Measurements from ENCODE around the gene SGO2. TPM values are rescaled to one million over a fixed set of nuclear protein-coding genes. Genes with fewer than 3 reads are reported as not detected.

The SGO2 gene
- total and polyA plus RNA-seq, 2 donors (not counting 3 experiments of a cell fraction or from before 2014, with no cell fraction given) = 1.7 to 20.5 TPM

DNA sequence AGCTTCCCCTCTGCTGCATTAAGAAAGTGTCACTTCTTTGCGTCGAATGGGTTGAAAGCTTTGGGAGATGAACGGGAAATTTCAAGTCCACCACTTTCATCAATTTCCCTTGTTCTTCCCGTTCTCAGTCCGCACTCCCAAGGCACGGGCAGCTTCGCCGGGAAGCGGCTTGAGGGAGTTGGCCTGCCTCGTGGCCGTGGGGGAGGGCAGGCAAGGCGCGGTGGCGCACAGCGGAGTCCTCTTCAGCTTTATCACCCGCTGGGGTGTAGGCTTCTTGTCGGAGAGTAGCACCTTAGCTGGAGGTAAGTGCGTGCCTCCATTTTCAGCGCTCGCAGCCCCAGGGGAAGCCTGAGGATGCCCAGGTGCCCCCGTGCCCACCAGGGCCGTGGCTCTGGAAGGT, 36.0 kb upstream of the SGO2 start:
- intact Hi-C loops (cut with micrococcal nuclease) = no loop called here
- no peaks in the 10 kb centered on the region for H3K9me1 ChIP-seq (replicated peaks; ENCODE audit: control insufficient read depth, extremely low read depth, insufficient read depth, low read length)
- ChIA-PET CTCF (no interaction called here), POLR2A (no interaction called here)
- no peak overlapping the region for H3K4me2 ChIP-seq (ENCODE audit: insufficient read depth, low read length)
- H3K4me3 ChIP-seq (replicated peaks in 1 of 3; ENCODE audit: insufficient read depth in 1 of 3, low read depth in 1 of 3, low read length in 3 of 3) = no peak overlapping the region
- BruUV-seq (replicated peaks) = no TSS peak
- DNase-seq (ENCODE audit: low read depth, low spot score) = no peak
- H3K9ac ChIP-seq (replicated peaks; ENCODE audit: extremely low read depth, insufficient read depth, low read length) = no peak overlapping the region
- H4K20me1 ChIP-seq (replicated peaks; ENCODE audit: control insufficient read depth, extremely low read depth, insufficient read depth, low read length) = no peaks in the 10 kb centered on the region
- H3K27me3 ChIP-seq (ENCODE audit: control insufficient read depth in 2 of 2, insufficient read depth in 2 of 2, low read length in 2 of 2) = no peaks in the 10 kb centered on the region
- TF ChIP-seq MYC (IDR thresholded peaks at IDR 0.05; ENCODE audit: low read depth, low read length) (no peak), JUN (IDR thresholded peaks at IDR 0.05; ENCODE audit: borderline replicate concordance, insufficient read depth, insufficient read length, low read depth) (no peak)
- H3K4me1 ChIP-seq (ENCODE audit: control insufficient read depth, extremely low read depth, insufficient read depth, low read length) = no peaks in the 10 kb centered on the region
- dilution Hi-C loops (cut with MboI; ENCODE audit: extremely low pct_ligation_motif_present, low sequenced_read_pairs) = no loop called here
- no peaks in the 10 kb centered on the region for H3K9me3 ChIP-seq (replicated peaks; ENCODE audit: control insufficient read depth, insufficient read depth, low read length)
- no peaks in the 10 kb centered on the region for H3K79me2 ChIP-seq (ENCODE audit: control insufficient read depth, insufficient read depth, low read length)
- no peak overlapping the region for H2AFZ ChIP-seq (ENCODE audit: low read depth, low read length)
- FAIRE-seq = no peak
- H3K36me3 ChIP-seq (ENCODE audit: control insufficient read depth in 2 of 2, extremely low read depth in 1 of 2, insufficient read depth in 2 of 2, low read length in 2 of 2) = peaks cover 0 to 2% of the 10 kb centered on the region in 2 experiments
- H3K27ac ChIP-seq (ENCODE audit: insufficient read depth, low read depth, low read length) = no peak overlapping the region

DNA sequence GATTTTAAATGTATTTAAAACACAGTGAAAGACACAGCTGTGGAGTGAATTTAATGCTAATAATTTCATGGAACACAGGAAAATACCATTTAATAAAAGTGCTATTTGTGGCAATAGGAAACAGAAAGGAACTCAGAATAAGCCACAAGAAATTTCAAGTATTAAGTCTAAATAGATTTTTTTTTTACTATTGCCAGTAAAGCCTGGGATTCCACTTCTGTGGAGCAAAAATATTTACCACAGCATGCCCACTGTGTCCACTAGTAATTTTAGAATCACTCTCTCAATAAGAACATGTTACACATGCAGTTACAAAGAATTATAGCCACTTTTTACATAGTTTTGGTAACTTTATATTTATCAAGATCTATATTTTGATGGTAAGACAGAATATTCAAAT, 33.4 kb upstream of the SGO2 start:
- CTCF ChIA-PET = interaction anchor here (1.0 to 1.9 kb wide), 5 partner anchors 9 to 519 kb away, joined by 3 to 10 read pairs (median 4); partner anchors contain the start of gene KCTD18
- POLR2A ChIA-PET = no interaction called here

More for the DNA sequence above, 33.4 kb upstream of the SGO2 start:
- DNase-seq (ENCODE audit: low read depth, low spot score) = no peak
- H3K27me3 ChIP-seq (ENCODE audit: control insufficient read depth in 2 of 2, insufficient read depth in 2 of 2, low read length in 2 of 2) = no peaks in the 10 kb centered on the region
- TF ChIP-seq FOS (IDR thresholded peaks at IDR 0.05; ENCODE audit: borderline replicate concordance, insufficient read depth, low read length) (no peak), POLR2A (IDR thresholded peaks at IDR 0.05; ENCODE audit: low read depth, low read length) (no peak), GATA2 (IDR thresholded peaks at IDR 0.05; ENCODE audit: insufficient read depth, insufficient read length, low read depth, low read length) (no peak), POLR2AphosphoS5 (IDR thresholded peaks at IDR 0.05; ENCODE audit: insufficient read depth, low read depth, low read length) (no peak), EZH2 (IDR thresholded peaks at IDR 0.05; ENCODE audit: borderline replicate concordance, low read depth, low read length, severe bottlenecking) (no peak)
- TF ChIP-seq, protein P1, sequence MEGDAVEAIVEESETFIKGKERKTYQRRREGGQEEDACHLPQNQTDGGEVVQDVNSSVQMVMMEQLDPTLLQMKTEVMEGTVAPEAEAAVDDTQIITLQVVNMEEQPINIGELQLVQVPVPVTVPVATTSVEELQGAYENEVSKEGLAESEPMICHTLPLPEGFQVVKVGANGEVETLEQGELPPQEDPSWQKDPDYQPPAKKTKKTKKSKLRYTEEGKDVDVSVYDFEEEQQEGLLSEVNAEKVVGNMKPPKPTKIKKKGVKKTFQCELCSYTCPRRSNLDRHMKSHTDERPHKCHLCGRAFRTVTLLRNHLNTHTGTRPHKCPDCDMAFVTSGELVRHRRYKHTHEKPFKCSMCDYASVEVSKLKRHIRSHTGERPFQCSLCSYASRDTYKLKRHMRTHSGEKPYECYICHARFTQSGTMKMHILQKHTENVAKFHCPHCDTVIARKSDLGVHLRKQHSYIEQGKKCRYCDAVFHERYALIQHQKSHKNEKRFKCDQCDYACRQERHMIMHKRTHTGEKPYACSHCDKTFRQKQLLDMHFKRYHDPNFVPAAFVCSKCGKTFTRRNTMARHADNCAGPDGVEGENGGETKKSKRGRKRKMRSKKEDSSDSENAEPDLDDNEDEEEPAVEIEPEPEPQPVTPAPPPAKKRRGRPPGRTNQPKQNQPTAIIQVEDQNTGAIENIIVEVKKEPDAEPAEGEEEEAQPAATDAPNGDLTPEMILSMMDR (IDR thresholded peaks at IDR 0.05; ENCODE audit: extremely low read depth in 1 of 2, insufficient read depth in 1 of 2, low read depth in 1 of 2, low read length in 2 of 2) = no peak
- TF ChIP-seq, protein P2, sequence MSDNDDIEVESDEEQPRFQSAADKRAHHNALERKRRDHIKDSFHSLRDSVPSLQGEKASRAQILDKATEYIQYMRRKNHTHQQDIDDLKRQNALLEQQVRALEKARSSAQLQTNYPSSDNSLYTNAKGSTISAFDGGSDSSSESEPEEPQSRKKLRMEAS (IDR thresholded peaks at IDR 0.05; ENCODE audit: insufficient read depth, insufficient read length) = no peak
- H2AFZ ChIP-seq (ENCODE audit: low read depth, low read length) = no peak overlapping the region
- H3K27ac ChIP-seq (ENCODE audit: insufficient read depth, low read depth, low read length) = no peak overlapping the region
- no peaks in the 10 kb centered on the region for H3K9me3 ChIP-seq (replicated peaks; ENCODE audit: control insufficient read depth, insufficient read depth, low read length)
- no peaks in the 10 kb centered on the region for H3K4me1 ChIP-seq (ENCODE audit: control insufficient read depth, extremely low read depth, insufficient read depth, low read length)
- H3K4me3 ChIP-seq (replicated peaks in 1 of 3; ENCODE audit: insufficient read depth in 1 of 3, low read depth in 1 of 3, low read length in 3 of 3) = no peak overlapping the region
- H3K79me2 ChIP-seq (ENCODE audit: control insufficient read depth, insufficient read depth, low read length) = no peaks in the 10 kb centered on the region
- H3K9ac ChIP-seq (replicated peaks; ENCODE audit: extremely low read depth, insufficient read depth, low read length) = no peak overlapping the region
- H3K36me3 ChIP-seq (ENCODE audit: control insufficient read depth in 2 of 2, extremely low read depth in 1 of 2, insufficient read depth in 2 of 2, low read length in 2 of 2) = peaks cover 0 to 2% of the 10 kb centered on the region in 2 experiments
- no peak for FAIRE-seq
- dilution Hi-C loops (cut with MboI; ENCODE audit: extremely low pct_ligation_motif_present, low sequenced_read_pairs) (no loop called here), intact Hi-C loops (cut with micrococcal nuclease) (no loop called here)
- H3K9me1 ChIP-seq (replicated peaks; ENCODE audit: control insufficient read depth, extremely low read depth, insufficient read depth, low read length) = no peaks in the 10 kb centered on the region
- no peak overlapping the region for H3K4me2 ChIP-seq (ENCODE audit: insufficient read depth, low read length)
- BruUV-seq (replicated peaks) = no TSS peak
- no peaks in the 10 kb centered on the region for H4K20me1 ChIP-seq (replicated peaks; ENCODE audit: control insufficient read depth, extremely low read depth, insufficient read depth, low read length)
